SK-N-MC (cell line): ENCODE results near the gene WDFY4.

Experiments
- EZH2 ChIP-seq: fragments of 200-600 bp; sonication (generic); IDR thresholded peaks from one replicate; pipeline ENCODE4 v1.6.1; 2017; ENCODE audit warnings: antibody characterized with exemption
- FOXP2 ChIP-seq: optimal IDR thresholded peaks from 2 replicates; pipeline ENCODE3; 2011; ENCODE audit warnings: mild to moderate bottlenecking, moderate library complexity; ENCODE audit not compliant: insufficient read depth; ENCODE audit errors: extremely low read length, control extremely low read depth
- POLR2AphosphoS5 ChIP-seq: IDR thresholded peaks from 2 replicates; pipeline ENCODE4 v1.6.1; 2012; ENCODE audit warnings: mild to moderate bottlenecking, low read depth, low read length, borderline replicate concordance

GRCh38 chr10:48765039-48765438, 80.4 kb downstream of the WDFY4 start:
- TF ChIP-seq POLR2AphosphoS5 (no peak), EZH2 (no peak), FOXP2 (no peak)
